Stomach (tissue), 4 donors: ENCODE results near the gene SPAG9.

ENCODE experiments used
- CTCF ChIP-seq, 7 experiments: fragments of 450-650 bp in 4 of 7; fragments of 200-600 bp in 3 of 7; sonication (generic) in 3 of 7; IDR thresholded peaks; one replicate each; pipeline ENCODE4 v1.5.1; 2016 to 2019; ENCODE audit warnings: antibody characterized with exemption in 7 of 7, control low read depth in 2 of 7, mild to moderate bottlenecking in 1 of 7
- POLR2A ChIP-seq, 4 donors: fragments of 450-650 bp; IDR thresholded peaks; one replicate each; pipeline ENCODE4 v1.6.1; 2016; ENCODE audit warnings: antibody characterized with exemption in 4 of 4, control low read depth in 2 of 4, mild to moderate bottlenecking in 1 of 4, moderate library complexity in 1 of 4

DNA sequence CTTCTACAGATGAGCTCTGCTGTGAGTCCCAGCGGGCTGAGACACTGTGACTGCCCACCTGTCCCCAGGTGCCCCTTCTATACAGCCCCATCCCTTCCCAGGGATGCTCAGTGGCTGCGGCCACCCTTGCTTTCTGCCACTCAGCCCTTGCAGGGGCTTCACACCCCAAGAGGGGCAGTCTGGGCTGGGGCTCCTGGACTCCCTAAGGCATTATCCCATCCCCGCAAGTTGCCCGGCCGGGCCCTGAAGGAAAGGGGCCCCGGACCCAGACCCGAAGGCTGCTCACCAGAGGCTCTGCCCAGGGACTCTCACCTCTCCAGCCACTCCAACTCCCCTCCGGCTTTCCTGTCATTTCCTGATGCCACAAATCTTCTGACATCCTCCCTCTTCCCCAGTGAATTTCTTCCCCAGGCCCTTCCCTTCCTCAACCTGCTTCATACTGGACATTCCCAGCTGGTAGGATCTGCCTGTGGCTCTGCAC lies 166.0 kb downstream of the SPAG9 start:
- no peak for TF ChIP-seq CTCF (IDR thresholded peaks at IDR 0.05)
- no peak for TF ChIP-seq POLR2A (IDR thresholded peaks at IDR 0.05)
